ENCODE measurements around the gene KCNT1. TPM values are rescaled to one million over a fixed set of nuclear protein-coding genes. Genes with fewer than 3 reads are reported as not detected.

Gene KCNT1
- total RNA-seq, 1 experiment from 2014 or later = 0.68 TPM

DNA sequence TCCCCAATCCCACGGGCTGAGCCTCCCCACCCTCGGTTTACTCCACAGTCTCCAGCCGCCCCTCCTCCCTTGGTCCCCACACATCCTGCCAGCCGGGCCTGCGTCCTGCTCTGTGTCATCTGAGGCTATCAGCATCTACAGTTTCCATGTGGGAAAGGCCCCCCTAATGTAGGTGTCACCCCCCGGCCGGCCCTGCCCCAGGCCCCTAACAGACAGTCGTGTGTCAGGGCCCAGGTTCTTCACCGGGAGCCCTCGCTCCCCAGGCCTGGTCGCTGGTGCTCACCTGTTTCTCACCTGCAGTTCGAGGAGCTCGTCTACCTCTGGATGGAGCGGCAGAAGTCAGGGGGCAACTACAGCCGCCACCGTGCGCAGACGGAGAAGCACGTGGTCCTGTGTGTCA lies 62.7 kb downstream of the KCNT1 start:
- H3K23me2 ChIP-seq (ENCODE audit: insufficient read length, low read depth, low read length, poor library complexity, severe bottlenecking) = no peaks in the 10 kb centered on the region
- Mint-ChIP-seq H3K36me3 (ENCODE audit: insufficient read depth in 1 of 3, low read depth in 3 of 3) (peaks cover 0 to 10% (median 4%) of the 10 kb centered on the region in 3 experiments; a peak in 4 of 7 replicates), H3K9me3 (peaks cover 12 to 22% of the 10 kb centered on the region in 2 experiments), H3K27ac (no peak overlapping the region), H3K4me3 (no peak overlapping the region), H3K4me1 (no peaks in the 10 kb centered on the region), H3K27me3 (ENCODE audit: low read depth) (no peaks in the 10 kb centered on the region)
- no peak overlapping the region for H3K4me2 ChIP-seq (ENCODE audit: insufficient read depth, insufficient read length, low read length)
- H2BK20ac ChIP-seq (ENCODE audit: low read depth, low read length, poor library complexity, severe bottlenecking) = no peak overlapping the region
- no peaks in the 10 kb centered on the region for H4K20me1 ChIP-seq (ENCODE audit: control insufficient read depth, insufficient read depth, insufficient read length)
- H3K56ac ChIP-seq (ENCODE audit: insufficient read length, low read depth, low read length) = no peak overlapping the region
- TF ChIP-seq, protein P1, sequence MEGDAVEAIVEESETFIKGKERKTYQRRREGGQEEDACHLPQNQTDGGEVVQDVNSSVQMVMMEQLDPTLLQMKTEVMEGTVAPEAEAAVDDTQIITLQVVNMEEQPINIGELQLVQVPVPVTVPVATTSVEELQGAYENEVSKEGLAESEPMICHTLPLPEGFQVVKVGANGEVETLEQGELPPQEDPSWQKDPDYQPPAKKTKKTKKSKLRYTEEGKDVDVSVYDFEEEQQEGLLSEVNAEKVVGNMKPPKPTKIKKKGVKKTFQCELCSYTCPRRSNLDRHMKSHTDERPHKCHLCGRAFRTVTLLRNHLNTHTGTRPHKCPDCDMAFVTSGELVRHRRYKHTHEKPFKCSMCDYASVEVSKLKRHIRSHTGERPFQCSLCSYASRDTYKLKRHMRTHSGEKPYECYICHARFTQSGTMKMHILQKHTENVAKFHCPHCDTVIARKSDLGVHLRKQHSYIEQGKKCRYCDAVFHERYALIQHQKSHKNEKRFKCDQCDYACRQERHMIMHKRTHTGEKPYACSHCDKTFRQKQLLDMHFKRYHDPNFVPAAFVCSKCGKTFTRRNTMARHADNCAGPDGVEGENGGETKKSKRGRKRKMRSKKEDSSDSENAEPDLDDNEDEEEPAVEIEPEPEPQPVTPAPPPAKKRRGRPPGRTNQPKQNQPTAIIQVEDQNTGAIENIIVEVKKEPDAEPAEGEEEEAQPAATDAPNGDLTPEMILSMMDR (conservative IDR thresholded peaks at IDR 0.05) = no peak
- no peak overlapping the region for H3T11ph ChIP-seq (ENCODE audit: low read length)
- no peak overlapping the region for H4K91ac ChIP-seq (ENCODE audit: insufficient read length, low read depth, low read length)
- no CpG with 5 or more reads among the region's 19 CpGs for WGBS (ENCODE audit: extremely low coverage, insufficient read length, low lambda C conversion rate)
- H3K23ac ChIP-seq (ENCODE audit: insufficient read length, low read depth, low read length) = no peak overlapping the region
- no peaks in the 10 kb centered on the region for H3K4me1 ChIP-seq (ENCODE audit: insufficient read depth, low read length)
- H2AK5ac ChIP-seq (ENCODE audit: insufficient read length, low read length) = no peak overlapping the region
- H2BK120ac ChIP-seq (ENCODE audit: low read depth, low read length, poor library complexity, severe bottlenecking) = no peak overlapping the region
- peaks cover 4% of the 10 kb centered on the region for H3K9me3 ChIP-seq (ENCODE audit: control insufficient read depth, low read depth, low read length)
- no peak overlapping the region for H2BK5ac ChIP-seq (ENCODE audit: insufficient read length, low read length)
- no peak overlapping the region for H2BK15ac ChIP-seq (ENCODE audit: low read depth, low read length)
- H2BK12ac ChIP-seq (ENCODE audit: insufficient read length, low read depth, low read length) = no peak overlapping the region
- H3K14ac ChIP-seq (ENCODE audit: insufficient read depth, low read length) = no peak overlapping the region
- no peak overlapping the region for H3K27ac ChIP-seq (ENCODE audit: insufficient read length, low read depth, low read length)
- DNase-seq = no peak
- no peaks in the 10 kb centered on the region for H3K27me3 ChIP-seq (ENCODE audit: insufficient read depth, low read length)
- no peak overlapping the region for H2AFZ ChIP-seq (ENCODE audit: low read length)
- no peaks in the 10 kb centered on the region for H3K79me2 ChIP-seq (ENCODE audit: insufficient read depth, low read length)
- H4K8ac ChIP-seq (replicated peaks; ENCODE audit: insufficient read length, low read depth, low read length) = no peak overlapping the region
- H4K5ac ChIP-seq (ENCODE audit: insufficient read length, low read depth, low read length) = no peak overlapping the region
- no peaks in the 10 kb centered on the region for H3K79me1 ChIP-seq (ENCODE audit: insufficient read depth, low read depth, low read length, poor library complexity, severe bottlenecking)
- no peak overlapping the region for H3K4ac ChIP-seq (ENCODE audit: low read depth, low read length)
- H3K18ac ChIP-seq (ENCODE audit: insufficient read length, low read depth, low read length) = no peak overlapping the region
- H3K9ac ChIP-seq (ENCODE audit: extremely low read depth, insufficient read length, low read length) = no peak overlapping the region
